ENCODE measurements around the gene IL3.

IL3 gene

DNA sequence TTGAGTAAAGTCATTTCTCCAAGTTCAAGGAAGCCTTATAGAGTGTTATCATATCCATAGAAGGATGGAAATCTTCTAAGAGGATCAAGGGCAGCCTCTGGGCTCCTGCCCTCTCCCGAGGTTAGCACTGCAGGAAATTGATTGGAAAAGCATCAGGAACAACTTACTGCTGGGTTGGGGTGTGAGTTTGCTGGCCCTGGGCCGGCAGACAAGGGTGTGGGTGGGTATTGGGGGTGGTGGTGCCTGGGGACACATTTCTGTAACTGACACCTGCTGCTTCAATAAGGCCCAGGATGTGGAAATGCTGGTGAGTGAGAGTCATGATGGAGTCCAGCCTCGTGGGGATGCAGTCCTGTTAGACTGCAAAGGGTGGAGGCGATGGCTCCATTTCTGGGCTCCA lies 18.6 kb downstream of the IL3 start:
- Histone ChIP-seq H3K9me3 (ENCODE audit: control insufficient read depth, insufficient read depth, low read length) (no peaks in the 10 kb centered on the region), H3K4me2 (ENCODE audit: low read length) (no peak overlapping the region), H3K9me2 (replicated peaks; ENCODE audit: control insufficient read depth, low read length) (no peaks in the 10 kb centered on the region), H3K79me2 (ENCODE audit: control insufficient read depth, low read length) (no peaks in the 10 kb centered on the region), H3K4me1 (ENCODE audit: control insufficient read depth, low read length) (no peaks in the 10 kb centered on the region), H3K4me3 (ENCODE audit: low read length) (no peak overlapping the region), H3K36me3 (ENCODE audit: control insufficient read depth, low read length) (no peaks in the 10 kb centered on the region), H3K27ac (ENCODE audit: low read depth, low read length) (no peak overlapping the region), H4K20me1 (ENCODE audit: control insufficient read depth, insufficient read depth, low read depth, low read length) (no peaks in the 10 kb centered on the region), H3K27me3 (ENCODE audit: control insufficient read depth, low read length) (no peaks in the 10 kb centered on the region), H3F3A (ENCODE audit: control insufficient read depth, insufficient read depth) (no peaks in the 10 kb centered on the region)
- TF ChIP-seq, protein P1, sequence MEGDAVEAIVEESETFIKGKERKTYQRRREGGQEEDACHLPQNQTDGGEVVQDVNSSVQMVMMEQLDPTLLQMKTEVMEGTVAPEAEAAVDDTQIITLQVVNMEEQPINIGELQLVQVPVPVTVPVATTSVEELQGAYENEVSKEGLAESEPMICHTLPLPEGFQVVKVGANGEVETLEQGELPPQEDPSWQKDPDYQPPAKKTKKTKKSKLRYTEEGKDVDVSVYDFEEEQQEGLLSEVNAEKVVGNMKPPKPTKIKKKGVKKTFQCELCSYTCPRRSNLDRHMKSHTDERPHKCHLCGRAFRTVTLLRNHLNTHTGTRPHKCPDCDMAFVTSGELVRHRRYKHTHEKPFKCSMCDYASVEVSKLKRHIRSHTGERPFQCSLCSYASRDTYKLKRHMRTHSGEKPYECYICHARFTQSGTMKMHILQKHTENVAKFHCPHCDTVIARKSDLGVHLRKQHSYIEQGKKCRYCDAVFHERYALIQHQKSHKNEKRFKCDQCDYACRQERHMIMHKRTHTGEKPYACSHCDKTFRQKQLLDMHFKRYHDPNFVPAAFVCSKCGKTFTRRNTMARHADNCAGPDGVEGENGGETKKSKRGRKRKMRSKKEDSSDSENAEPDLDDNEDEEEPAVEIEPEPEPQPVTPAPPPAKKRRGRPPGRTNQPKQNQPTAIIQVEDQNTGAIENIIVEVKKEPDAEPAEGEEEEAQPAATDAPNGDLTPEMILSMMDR (IDR thresholded peaks at IDR 0.05; ENCODE audit: low read depth, low read length, poor library complexity, severe bottlenecking), result no peak
- TF ChIP-seq EZH2phosphoT487 (IDR thresholded peaks at IDR 0.05; ENCODE audit: borderline replicate concordance, low read length), result no peak

DNA sequence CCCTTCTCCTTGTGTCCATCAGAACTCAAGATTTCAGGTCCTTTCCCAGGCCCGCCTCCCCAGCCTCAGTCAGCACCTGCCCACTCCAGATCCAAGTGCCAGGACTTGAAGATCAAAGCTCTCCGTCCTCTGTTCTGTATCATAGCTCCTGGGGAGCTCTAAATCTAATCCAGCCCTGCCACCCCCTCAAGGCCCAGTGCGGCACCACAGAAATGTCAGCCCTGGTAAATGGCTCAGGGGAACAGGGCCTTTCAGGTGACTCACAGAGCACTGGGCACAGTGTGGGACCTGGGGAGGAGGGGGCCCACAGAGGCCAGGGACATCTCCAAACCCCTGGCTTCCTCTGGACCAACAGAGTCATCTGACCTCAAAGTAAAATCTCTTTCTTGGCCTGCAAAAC lies 19.2 kb downstream of the IL3 start:
- no peak for TF ChIP-seq EZH2phosphoT487 (IDR thresholded peaks at IDR 0.05; ENCODE audit: borderline replicate concordance, low read length)
- TF ChIP-seq, protein P1 (IDR thresholded peaks at IDR 0.05; ENCODE audit: low read depth, low read length, poor library complexity, severe bottlenecking), result no peak
- H4K20me1 ChIP-seq (ENCODE audit: control insufficient read depth, insufficient read depth, low read depth, low read length), result no peaks in the 10 kb centered on the region
- H3K27ac ChIP-seq (ENCODE audit: low read depth, low read length), result no peak overlapping the region
- no peaks in the 10 kb centered on the region for H3F3A ChIP-seq (ENCODE audit: control insufficient read depth, insufficient read depth)
- H3K27me3 ChIP-seq (ENCODE audit: control insufficient read depth, low read length), result no peaks in the 10 kb centered on the region
- H3K4me1 ChIP-seq (ENCODE audit: control insufficient read depth, low read length), result no peaks in the 10 kb centered on the region
- H3K4me3 ChIP-seq (ENCODE audit: low read length), result no peak overlapping the region
- no peaks in the 10 kb centered on the region for H3K9me2 ChIP-seq (replicated peaks; ENCODE audit: control insufficient read depth, low read length)
- no peaks in the 10 kb centered on the region for H3K79me2 ChIP-seq (ENCODE audit: control insufficient read depth, low read length)
- H3K9me3 ChIP-seq (ENCODE audit: control insufficient read depth, insufficient read depth, low read length), result no peaks in the 10 kb centered on the region
- no peaks in the 10 kb centered on the region for H3K36me3 ChIP-seq (ENCODE audit: control insufficient read depth, low read length)
- H3K4me2 ChIP-seq (ENCODE audit: low read length), result no peak overlapping the region

DNA sequence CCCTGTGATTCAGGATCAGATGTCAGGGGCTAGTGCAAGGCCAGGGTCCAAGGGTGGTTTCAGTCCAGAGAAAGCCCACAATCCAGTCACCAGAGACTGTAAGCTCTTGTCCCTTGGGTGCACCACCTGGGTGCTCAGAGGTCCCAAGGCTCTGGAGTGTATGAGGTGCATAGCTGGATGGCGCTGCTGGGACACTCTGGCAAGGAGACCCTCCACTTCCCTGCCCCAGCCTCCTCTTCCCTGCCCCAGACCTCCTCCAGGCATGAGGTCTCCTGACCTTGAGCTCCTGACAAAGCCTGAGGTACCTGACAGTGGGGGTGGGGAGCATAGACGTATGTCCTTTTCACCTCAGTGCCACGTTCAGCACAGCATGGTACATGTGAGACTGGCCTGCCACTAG lies 20.1 kb downstream of the IL3 start:
- Histone ChIP-seq H3K27ac (ENCODE audit: low read depth, low read length) (no peak overlapping the region), H3K27me3 (ENCODE audit: control insufficient read depth, low read length) (no peaks in the 10 kb centered on the region), H3K36me3 (ENCODE audit: control insufficient read depth, low read length) (no peaks in the 10 kb centered on the region), H3K9me3 (ENCODE audit: control insufficient read depth, insufficient read depth, low read length) (no peaks in the 10 kb centered on the region), H3K79me2 (ENCODE audit: control insufficient read depth, low read length) (no peaks in the 10 kb centered on the region), H3K4me2 (ENCODE audit: low read length) (no peak overlapping the region), H4K20me1 (ENCODE audit: control insufficient read depth, insufficient read depth, low read depth, low read length) (no peaks in the 10 kb centered on the region), H3K9me2 (replicated peaks; ENCODE audit: control insufficient read depth, low read length) (no peaks in the 10 kb centered on the region), H3F3A (ENCODE audit: control insufficient read depth, insufficient read depth) (no peaks in the 10 kb centered on the region), H3K4me1 (ENCODE audit: control insufficient read depth, low read length) (no peaks in the 10 kb centered on the region), H3K4me3 (ENCODE audit: low read length) (no peak overlapping the region)
- TF ChIP-seq, protein P1 (IDR thresholded peaks at IDR 0.05; ENCODE audit: low read depth, low read length, poor library complexity, severe bottlenecking), result no peak
- no peak for TF ChIP-seq EZH2phosphoT487 (IDR thresholded peaks at IDR 0.05; ENCODE audit: borderline replicate concordance, low read length)

DNA sequence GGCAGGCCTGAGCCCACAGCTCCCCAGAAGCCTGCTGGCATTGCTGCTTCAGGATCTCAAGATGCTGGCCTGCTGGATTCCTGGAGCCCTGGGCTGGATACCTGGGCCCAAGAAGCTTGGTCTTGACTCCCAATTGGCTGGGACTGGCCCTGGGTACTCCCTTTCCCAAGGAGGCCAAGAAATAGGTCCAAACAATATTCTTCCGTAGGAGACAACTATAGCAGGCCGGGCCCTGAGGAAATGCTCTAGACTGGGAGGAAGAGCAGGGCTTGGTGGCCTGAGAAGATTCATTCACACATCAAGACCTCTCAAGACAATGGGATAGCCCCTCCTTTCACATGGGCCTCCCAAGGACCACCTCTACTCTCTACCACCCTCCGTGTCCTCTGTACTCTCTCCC lies 21.0 kb downstream of the IL3 start:
- Histone ChIP-seq H3K79me2 (ENCODE audit: control insufficient read depth, low read length) (no peaks in the 10 kb centered on the region), H3K9me2 (replicated peaks; ENCODE audit: control insufficient read depth, low read length) (no peaks in the 10 kb centered on the region), H3K4me1 (ENCODE audit: control insufficient read depth, low read length) (no peaks in the 10 kb centered on the region), H3K27me3 (ENCODE audit: control insufficient read depth, low read length) (no peaks in the 10 kb centered on the region), H4K20me1 (ENCODE audit: control insufficient read depth, insufficient read depth, low read depth, low read length) (no peaks in the 10 kb centered on the region), H3K4me3 (ENCODE audit: low read length) (no peak overlapping the region), H3K9me3 (ENCODE audit: control insufficient read depth, insufficient read depth, low read length) (no peaks in the 10 kb centered on the region), H3K27ac (ENCODE audit: low read depth, low read length) (no peak overlapping the region), H3F3A (ENCODE audit: control insufficient read depth, insufficient read depth) (no peaks in the 10 kb centered on the region), H3K36me3 (ENCODE audit: control insufficient read depth, low read length) (no peaks in the 10 kb centered on the region), H3K4me2 (ENCODE audit: low read length) (no peak overlapping the region)
- TF ChIP-seq EZH2phosphoT487 (IDR thresholded peaks at IDR 0.05; ENCODE audit: borderline replicate concordance, low read length), result no peak
- TF ChIP-seq, protein P1 (IDR thresholded peaks at IDR 0.05; ENCODE audit: low read depth, low read length, poor library complexity, severe bottlenecking), result no peak
